Suprapubic skin (tissue), 4 donors: ENCODE data around the gene TBC1D5. TPM values are rescaled to one million over a fixed set of nuclear protein-coding genes. Genes with fewer than 3 reads are reported as not detected.
"Not testable (repeated sequence)": the region's sequence is repeated elsewhere in the genome, so short reads cannot be mapped to it uniquely, and the experiment has no call there.

Experiments used
- DNase-seq, 2 donors: peaks; one replicate each; pipeline ENCODE4 v3.0.0-alpha.2; 2019; ENCODE audit warnings: low spot score in 2 of 2
- H3K27ac ChIP-seq: fragments of 200-600 bp; sonication (generic); one replicate; pipeline ENCODE4 v1.5.1; 2019
- H3K27me3 ChIP-seq: fragments of 200-600 bp; sonication (generic); one replicate; pipeline ENCODE4 v1.5.1; 2019
- H3K36me3 ChIP-seq: fragments of 200-600 bp; sonication (generic); one replicate; pipeline ENCODE4 v1.5.1; 2019
- H3K4me1 ChIP-seq: fragments of 200-600 bp; sonication (generic); one replicate; pipeline ENCODE4 v1.5.1; 2019
- H3K4me3 ChIP-seq: fragments of 200-600 bp; sonication (generic); one replicate; pipeline ENCODE4 v1.5.1; 2019; ENCODE audit warnings: mild to moderate bottlenecking
- H3K9me3 ChIP-seq: fragments of 200-600 bp; sonication (generic); one replicate; pipeline ENCODE4 v1.5.1; 2019
- CTCF ChIP-seq, 2 donors: fragments of 200-600 bp in 1 of 2; fragments of 450-650 bp in 1 of 2; sonication (generic) in 1 of 2; IDR thresholded peaks; one replicate each; pipeline ENCODE4 v1.5.1; 2016 to 2019; ENCODE audit warnings: antibody characterized with exemption in 2 of 2, mild to moderate bottlenecking in 1 of 2, moderate library complexity in 1 of 2
- EP300 ChIP-seq: sonication (generic); formaldehyde crosslinking; IDR thresholded peaks from one replicate; pipeline ENCODE4 v1.6.1; 2017; ENCODE audit warnings: antibody characterized with exemption
- POLR2A ChIP-seq, 2 donors: fragments of 450-650 bp; IDR thresholded peaks; one replicate each; pipeline ENCODE4 v1.6.1; 2017; ENCODE audit warnings: antibody characterized with exemption in 2 of 2, mild to moderate bottlenecking in 2 of 2, moderate library complexity in 2 of 2
- POLR2AphosphoS5 ChIP-seq, 3 donors: sonication (generic); formaldehyde crosslinking; IDR thresholded peaks; one replicate each; pipeline ENCODE4 v1.6.1; 2017; ENCODE audit warnings: antibody characterized with exemption in 3 of 3
- WGBS: methylation state at CpG from one replicate; pipeline ENCODE4 v1.1.5; 2018; 5-methylcytosine and 5-hydroxymethylcytosine counted together
- total RNA-seq, 4 donors: library from RNA; depleted of rRNA; stranded (reverse); fragments of >200 nt; gene quantifications; one replicate each; pipeline ENCODE4 v1.1.0, GENCODE V29; 2016

The TBC1D5 gene
- total RNA-seq, 4 donors from 2014 or later, result 66.4 to 98.5 (median 79.9) TPM

GRCh38 chr3:17626395-17626794, 116.0 kb downstream of the TBC1D5 start:
- Histone ChIP-seq H3K27ac (no peak overlapping the region), H3K4me1 (no peaks in the 10 kb centered on the region), H3K9me3 (no peaks in the 10 kb centered on the region), H3K36me3 (peaks cover 7% of the 10 kb centered on the region), H3K4me3 (no peak overlapping the region), H3K27me3 (no peaks in the 10 kb centered on the region)
- 85% methylated on average over 1 of the region's 1 CpG for WGBS
- TF ChIP-seq EP300 (no peak), POLR2AphosphoS5 (IDR thresholded peaks at IDR 0.05) (no peak), POLR2A (IDR thresholded peaks at IDR 0.05) (no peak), CTCF (IDR thresholded peaks at IDR 0.05) (no peak)
- no peak for DNase-seq

GRCh38 chr3:17625133-17625532, 117.3 kb downstream of the TBC1D5 start:
- H3K27ac ChIP-seq, result no peak overlapping the region
- H3K9me3 ChIP-seq, result no peaks in the 10 kb centered on the region
- WGBS, result 69% methylated on average over 2 of the region's 2 CpGs
- no peaks in the 10 kb centered on the region for H3K4me1 ChIP-seq
- TF ChIP-seq CTCF (IDR thresholded peaks at IDR 0.05) (no peak), POLR2A (IDR thresholded peaks at IDR 0.05) (no peak), POLR2AphosphoS5 (IDR thresholded peaks at IDR 0.05) (no peak), EP300 (no peak)
- no peak for DNase-seq
- H3K36me3 ChIP-seq, result peaks cover 7% of the 10 kb centered on the region
- H3K27me3 ChIP-seq, result no peaks in the 10 kb centered on the region
- no peak overlapping the region for H3K4me3 ChIP-seq

GRCh38 chr3:17623464-17623863, 119.0 kb downstream of the TBC1D5 start:
- 94% methylated on average over 2 of the region's 2 CpGs for WGBS
- no peak overlapping the region for H3K4me3 ChIP-seq
- no peaks in the 10 kb centered on the region for H3K4me1 ChIP-seq
- TF ChIP-seq POLR2AphosphoS5 (IDR thresholded peaks at IDR 0.05) (no peak), CTCF (IDR thresholded peaks at IDR 0.05) (no peak), EP300 (no peak), POLR2A (IDR thresholded peaks at IDR 0.05) (no peak)
- H3K36me3 ChIP-seq, result peaks cover 10% of the 10 kb centered on the region
- H3K27ac ChIP-seq, result no peak overlapping the region
- DNase-seq, result no peak
- H3K9me3 ChIP-seq, result no peaks in the 10 kb centered on the region
- H3K27me3 ChIP-seq, result no peaks in the 10 kb centered on the region

- H3K27ac ChIP-seq, result no peak overlapping the region
- WGBS, result 86% methylated on average over 3 of the region's 3 CpGs
Observed at GRCh38 chr3:17619968-17620367, 122.5 kb downstream of the TBC1D5 start.

GRCh38 chr3:17613017-17613416, 129.4 kb downstream of the TBC1D5 start:
- H3K27me3 ChIP-seq, H3K27ac ChIP-seq, H3K4me1 ChIP-seq, H3K9me3 ChIP-seq, H3K4me3 ChIP-seq, DNase-seq, H3K36me3 ChIP-seq: not testable (repeated sequence)
- 90% methylated on average over 4 of the region's 4 CpGs for WGBS

More at GRCh38 chr3:17619968-17620367, 122.5 kb downstream of the TBC1D5 start:
- no peak overlapping the region for H3K4me3 ChIP-seq
- TF ChIP-seq POLR2AphosphoS5 (IDR thresholded peaks at IDR 0.05) (no peak), EP300 (no peak), CTCF (IDR thresholded peaks at IDR 0.05) (no peak), POLR2A (IDR thresholded peaks at IDR 0.05) (no peak)
- no peaks in the 10 kb centered on the region for H3K9me3 ChIP-seq
- H3K36me3 ChIP-seq, result peaks cover 18% of the 10 kb centered on the region
- no peak for DNase-seq
- H3K4me1 ChIP-seq, result no peaks in the 10 kb centered on the region
- H3K27me3 ChIP-seq, result no peaks in the 10 kb centered on the region

- no peaks in the 10 kb centered on the region for H3K36me3 ChIP-seq
- no peaks in the 10 kb centered on the region for H3K27me3 ChIP-seq
- H3K4me3 ChIP-seq, result no peak overlapping the region
- DNase-seq, result no peak
- H3K27ac ChIP-seq, result no peak overlapping the region
- TF ChIP-seq POLR2A (IDR thresholded peaks at IDR 0.05) (no peak), CTCF (IDR thresholded peaks at IDR 0.05) (no peak), POLR2AphosphoS5 (IDR thresholded peaks at IDR 0.05) (no peak), EP300 (no peak)
- no peaks in the 10 kb centered on the region for H3K9me3 ChIP-seq
- peaks cover 6% of the 10 kb centered on the region for H3K4me1 ChIP-seq
- 90% methylated on average over 8 of the region's 8 CpGs for WGBS
Observed at GRCh38 chr3:17607905-17608304, 134.5 kb downstream of the TBC1D5 start.
